GM12892 (cell line): Measurements from ENCODE around the gene EPB41L2.

Experiments used
- DNase-seq: peaks from one replicate; pipeline ENCODE4 v3.0.0; 2011; ENCODE audit not compliant: insufficient read length
- FAIRE-seq: peaks from 2 replicates; lab custom pipeline; 2011; peaks lifted over from hg19 to GRCh38; lab: Jason Lieb, UNC
- POLR2A ChIP-seq: IDR thresholded peaks from 2 replicates; pipeline ENCODE4 v1.6.1; 2011; ENCODE audit warnings: low read depth, low read length, control low read depth
- POLR2AphosphoS5 ChIP-seq: IDR thresholded peaks from 2 replicates; pipeline ENCODE4 v1.6.1; 2011; ENCODE audit warnings: low read depth, low read length, control low read depth
- TAF1 ChIP-seq: IDR thresholded peaks from 2 replicates; pipeline ENCODE4 v1.6.1; 2011; ENCODE audit warnings: low read depth, mild to moderate bottlenecking, control low read depth, low read length, borderline replicate concordance

Gene EPB41L2

DNA sequence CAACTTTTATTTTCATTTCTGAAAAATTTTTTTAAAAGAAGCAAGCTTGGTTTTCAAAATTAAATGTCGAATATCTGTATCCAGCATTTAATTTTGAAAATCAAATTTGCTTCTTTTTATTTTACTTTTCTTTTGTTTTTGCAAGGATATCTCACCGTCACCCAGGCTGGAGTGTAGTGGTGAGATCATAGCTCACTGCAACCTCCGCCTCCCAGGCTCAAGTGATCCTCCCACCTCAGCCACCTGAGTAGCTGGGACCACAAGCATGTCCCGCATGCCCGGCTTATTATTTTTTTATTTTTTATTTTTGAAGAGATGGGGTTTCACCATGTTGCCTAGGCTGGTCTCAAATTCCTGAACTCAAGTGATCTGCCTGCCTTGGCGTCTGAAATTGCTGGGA lies 17.0 kb upstream of the EPB41L2 start:
- no peak for DNase-seq
- no peak for FAIRE-seq
- TF ChIP-seq TAF1: no peak
- TF ChIP-seq POLR2AphosphoS5: no peak
- no peak for TF ChIP-seq POLR2A

DNA sequence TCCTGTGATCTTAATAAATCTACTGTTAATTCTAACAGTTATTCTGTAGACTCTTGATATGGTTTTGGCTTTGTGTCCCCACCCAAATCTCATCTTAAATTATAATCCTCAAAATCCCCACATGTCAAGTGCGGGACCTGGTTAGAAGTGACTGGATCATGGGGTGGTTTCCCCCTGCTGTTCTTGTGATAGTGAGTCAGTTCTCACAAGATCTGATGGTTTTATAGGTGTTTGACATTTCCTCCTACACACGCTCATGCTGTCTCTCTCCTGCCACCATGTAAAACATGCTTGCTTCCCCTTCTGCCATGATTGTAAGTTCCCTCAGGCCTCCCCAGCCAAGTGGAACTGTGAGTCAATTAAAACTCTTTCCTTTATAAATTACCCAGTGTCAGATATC lies 10.5 kb upstream of the EPB41L2 start:
- TF ChIP-seq POLR2A (no peak), POLR2AphosphoS5 (no peak), TAF1 (no peak)
- DNase-seq (no peak), FAIRE-seq (no peak)

DNA sequence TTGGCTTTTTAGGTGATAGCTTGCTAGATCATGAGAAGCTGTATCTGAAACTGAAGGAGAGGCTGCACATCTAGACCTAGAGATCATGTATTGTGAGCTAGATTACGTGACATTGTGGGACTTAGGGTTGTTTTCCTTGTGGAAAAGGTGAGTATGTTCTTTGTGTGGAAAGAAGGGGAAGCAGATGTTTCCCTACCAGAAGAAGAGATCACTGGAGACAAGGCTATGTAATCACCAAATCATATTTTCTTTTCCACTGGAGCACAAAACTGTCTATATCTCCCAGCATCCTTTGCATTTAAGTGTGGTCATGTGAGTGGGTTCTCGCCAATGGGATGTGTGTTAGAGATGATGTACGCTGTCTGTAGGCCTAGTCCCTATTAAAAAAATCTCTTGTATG lies 7.0 kb upstream of the EPB41L2 start:
- TF ChIP-seq POLR2A (no peak), POLR2AphosphoS5 (no peak), TAF1 (no peak)
- FAIRE-seq: no peak
- DNase-seq: no peak

DNA sequence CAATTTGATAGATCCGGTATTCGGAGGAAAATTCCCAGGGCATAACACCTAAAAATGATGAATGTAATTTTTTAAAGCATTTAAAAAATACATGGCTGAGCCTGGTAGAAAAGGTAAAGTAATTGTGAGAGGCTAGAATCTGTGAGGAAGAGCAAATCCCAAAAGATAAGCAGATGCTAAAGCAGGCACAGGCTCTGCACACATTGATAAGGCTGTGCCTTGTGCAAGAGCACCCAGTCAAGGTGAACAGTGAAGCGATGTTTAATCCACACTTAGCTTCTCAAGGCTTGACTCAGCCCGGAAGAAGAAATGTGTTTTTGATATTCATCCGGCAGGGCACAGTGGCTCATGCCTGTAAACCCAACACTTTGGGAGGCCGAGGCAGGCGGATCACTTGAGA lies 5.1 kb upstream of the EPB41L2 start:
- no peak for DNase-seq
- FAIRE-seq: no peak
- TF ChIP-seq POLR2A: no peak
- no peak for TF ChIP-seq POLR2AphosphoS5
- no peak for TF ChIP-seq TAF1

DNA sequence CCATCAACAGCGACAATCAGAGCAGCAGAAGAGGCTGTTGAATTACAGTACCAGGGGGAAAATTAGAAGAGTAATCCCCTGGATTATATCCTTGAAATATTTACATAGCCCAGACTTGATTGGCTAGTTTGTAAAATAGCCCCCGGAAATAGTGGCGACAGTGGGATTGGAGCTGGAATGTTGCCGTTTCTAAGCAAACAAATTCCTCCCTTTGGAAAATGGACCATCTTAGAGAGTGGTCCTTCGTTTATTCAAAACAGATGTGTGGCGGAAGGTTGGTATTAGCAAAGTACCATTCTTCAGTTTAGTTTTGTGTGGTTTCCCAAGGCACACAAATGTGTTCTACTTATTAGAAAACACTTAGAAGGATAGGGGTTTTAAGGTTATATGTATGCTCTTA lies 4.5 kb upstream of the EPB41L2 start:
- TF ChIP-seq POLR2A (no peak), POLR2AphosphoS5 (no peak), TAF1 (no peak)
- FAIRE-seq (no peak), DNase-seq (no peak)

DNA sequence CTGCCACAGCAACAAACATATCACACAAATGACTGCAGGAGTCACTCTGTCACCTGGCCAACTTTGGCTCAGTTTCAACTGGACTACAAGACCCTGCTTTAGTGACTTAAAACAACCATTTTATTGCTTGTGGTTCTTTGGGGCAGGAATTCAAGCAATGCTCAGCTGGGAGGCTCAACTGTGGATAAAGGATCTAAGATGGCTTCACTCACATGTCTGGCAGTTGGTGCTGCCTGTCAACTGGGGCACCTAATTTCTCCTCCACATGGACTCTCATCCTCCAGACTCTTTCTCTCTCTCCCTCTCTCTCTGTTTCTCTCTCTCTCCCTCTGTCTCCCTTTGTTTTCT lies 2.8 kb upstream of the EPB41L2 start:
- no peak for FAIRE-seq
- TF ChIP-seq TAF1: no peak
- no peak for TF ChIP-seq POLR2AphosphoS5
- TF ChIP-seq POLR2A: no peak
- DNase-seq: no peak

DNA sequence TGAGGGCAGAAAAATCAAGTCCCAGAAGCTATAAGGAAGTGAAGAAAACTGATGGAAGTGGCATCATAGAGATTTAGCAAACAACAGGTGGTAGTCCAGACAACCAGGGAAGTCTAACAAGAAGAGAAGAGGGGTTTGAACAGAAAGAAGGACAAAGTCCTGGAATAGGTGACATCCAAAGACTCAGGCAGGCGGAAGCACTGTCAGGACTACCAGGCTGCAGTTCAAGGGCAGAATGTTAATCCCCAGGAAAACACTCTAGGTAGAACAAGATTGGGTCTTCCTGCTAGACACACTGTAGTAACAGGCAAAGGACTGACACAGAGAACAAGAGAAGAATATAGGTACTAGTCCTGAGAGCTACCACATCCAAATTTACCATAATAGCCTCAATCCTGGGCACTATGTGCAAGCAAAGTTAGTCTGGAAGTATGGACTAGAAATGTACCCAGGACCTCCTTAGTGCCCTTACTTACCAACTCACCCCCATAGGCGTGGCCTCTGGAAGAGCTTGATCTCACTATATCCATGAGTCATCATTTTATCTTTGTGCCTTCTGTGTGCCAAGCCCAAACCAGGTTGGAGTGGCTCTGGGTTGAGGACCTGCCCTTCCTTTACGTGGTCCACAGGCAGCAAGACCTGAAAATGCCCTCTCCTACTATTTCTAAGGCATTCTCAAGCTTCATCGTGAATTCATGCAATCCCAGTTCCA lies 2.2 kb upstream of the EPB41L2 start:
- TF ChIP-seq POLR2AphosphoS5: no peak
- no peak for TF ChIP-seq POLR2A
- no peak for TF ChIP-seq TAF1
- FAIRE-seq (no peak), DNase-seq (no peak)

DNA sequence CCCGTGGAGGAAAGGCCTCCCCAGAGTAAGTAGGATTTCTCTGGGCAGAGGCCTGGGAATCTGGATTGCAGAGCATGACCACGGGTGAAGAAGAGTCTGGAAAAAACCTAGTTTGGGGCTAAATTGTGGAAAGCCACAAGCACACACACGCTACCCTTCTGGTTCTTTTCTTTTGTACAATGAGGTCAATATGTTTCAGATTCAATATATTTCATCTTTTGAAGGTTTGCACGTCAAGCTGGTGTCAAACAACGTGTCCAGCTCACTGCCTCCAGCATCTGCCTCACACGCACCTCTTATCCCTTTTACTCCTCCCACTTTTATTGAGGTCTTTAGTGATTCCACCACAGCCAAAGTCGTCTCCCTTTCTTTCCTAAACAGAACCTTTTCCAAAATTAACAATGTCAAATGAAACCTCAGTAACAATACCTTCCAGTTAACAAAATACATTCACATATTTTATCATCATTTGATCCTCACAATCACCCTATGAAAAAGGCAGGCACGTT lies 773 bp upstream of the EPB41L2 start:
- peak; percentile 58 for FAIRE-seq
- no peak for TF ChIP-seq POLR2AphosphoS5
- no peak for TF ChIP-seq TAF1
- no peak for TF ChIP-seq POLR2A
- DNase-seq: no peak

DNA sequence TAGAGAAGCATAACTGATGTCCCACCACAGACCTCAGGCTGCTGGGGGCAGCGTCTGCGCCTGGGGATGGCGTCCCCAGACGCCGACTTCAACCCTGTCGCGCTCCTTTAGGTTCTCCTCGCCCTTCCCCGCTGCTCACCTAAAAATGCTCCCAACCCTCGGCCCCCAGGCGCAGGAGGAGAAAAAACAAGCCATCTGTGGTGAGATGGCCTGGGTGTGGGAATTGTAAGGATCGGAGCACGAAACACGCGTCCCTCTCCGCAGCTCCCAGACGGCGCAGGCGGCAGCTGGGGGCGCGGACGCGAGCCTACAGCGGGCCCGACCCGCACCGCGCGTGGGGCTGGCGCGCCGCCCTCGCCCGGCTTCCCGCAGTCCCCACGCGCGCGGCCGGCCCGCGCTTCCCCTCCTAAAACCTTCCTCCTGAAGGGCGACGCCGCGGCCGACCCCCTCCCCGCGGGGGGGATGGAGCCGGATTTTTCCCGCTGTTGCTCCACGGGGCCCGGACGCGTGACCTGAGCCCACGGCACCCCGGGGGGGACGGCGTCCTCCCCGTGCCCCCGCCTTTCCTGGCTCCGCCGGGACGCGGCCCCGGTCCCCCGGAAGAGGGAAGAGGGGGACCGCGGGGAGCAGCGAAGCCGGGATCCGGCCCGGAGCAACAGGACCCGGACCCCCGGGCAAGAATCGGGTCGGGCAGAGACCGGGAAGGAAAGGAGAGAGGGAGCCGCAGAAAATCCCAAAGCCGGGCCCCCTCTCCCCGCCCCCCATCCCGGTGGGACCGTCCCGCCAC lies 611 bp downstream of the EPB41L2 start:
- no peak for TF ChIP-seq TAF1
- TF ChIP-seq POLR2A: no peak
- TF ChIP-seq POLR2AphosphoS5: no peak
- FAIRE-seq (no peak), DNase-seq (no peak)

DNA sequence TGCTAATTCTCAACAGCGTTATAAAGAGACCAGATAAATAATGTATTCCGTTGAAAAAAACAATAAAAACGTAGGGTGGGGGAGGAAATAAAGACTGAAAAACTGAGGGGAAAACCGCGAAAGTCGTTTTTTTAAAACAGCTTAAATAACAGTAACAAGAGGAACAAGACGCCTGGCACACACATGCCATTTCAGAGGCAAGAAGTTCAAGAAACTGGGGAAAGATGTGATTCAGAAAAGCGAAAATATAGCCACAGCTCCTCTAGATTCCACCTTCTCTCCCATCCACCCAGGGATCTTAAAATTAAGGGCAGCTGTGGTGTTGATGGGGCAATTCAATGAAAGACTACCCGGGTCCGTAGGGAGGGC lies 1.3 kb downstream of the EPB41L2 start:
- no peak for TF ChIP-seq POLR2AphosphoS5
- no peak for TF ChIP-seq TAF1
- TF ChIP-seq POLR2A: no peak
- peak; percentile 44 for FAIRE-seq
- no peak for DNase-seq

DNA sequence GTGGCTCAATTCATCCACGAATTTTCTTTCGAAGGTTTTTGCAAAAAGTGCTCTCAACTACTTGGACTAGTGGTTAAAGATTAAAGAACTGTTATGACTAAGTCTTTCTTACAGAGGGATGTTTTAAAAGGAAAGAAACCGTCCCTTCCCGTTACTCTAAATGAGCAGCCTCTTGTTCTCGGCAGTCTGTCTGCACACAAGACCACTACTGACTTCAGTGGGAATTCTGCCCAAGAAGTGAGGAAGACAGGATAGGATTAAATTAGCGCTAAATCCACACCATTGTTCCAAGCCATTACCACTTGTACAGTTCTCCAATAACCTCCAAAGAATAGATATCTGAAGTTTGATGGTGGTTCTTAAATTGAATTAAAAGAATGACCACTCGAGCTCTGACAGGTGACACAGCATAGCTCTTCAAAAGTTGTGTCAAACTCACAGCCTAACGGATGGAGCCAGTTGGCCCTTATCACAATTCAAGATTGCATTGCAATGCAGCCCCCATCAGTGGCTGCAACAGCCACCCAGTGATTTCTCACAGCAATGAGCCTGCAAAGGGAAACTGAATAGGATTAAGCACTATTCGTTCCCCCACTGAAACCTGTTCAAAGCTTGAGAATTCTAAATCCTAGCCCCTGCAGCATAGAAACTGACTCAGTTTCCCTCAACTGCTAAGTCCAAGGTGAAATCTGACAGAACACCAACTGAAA lies 1.8 kb downstream of the EPB41L2 start:
- TF ChIP-seq TAF1 (no peak), POLR2A (no peak), POLR2AphosphoS5 (no peak)
- FAIRE-seq (no peak), DNase-seq (no peak)

DNA sequence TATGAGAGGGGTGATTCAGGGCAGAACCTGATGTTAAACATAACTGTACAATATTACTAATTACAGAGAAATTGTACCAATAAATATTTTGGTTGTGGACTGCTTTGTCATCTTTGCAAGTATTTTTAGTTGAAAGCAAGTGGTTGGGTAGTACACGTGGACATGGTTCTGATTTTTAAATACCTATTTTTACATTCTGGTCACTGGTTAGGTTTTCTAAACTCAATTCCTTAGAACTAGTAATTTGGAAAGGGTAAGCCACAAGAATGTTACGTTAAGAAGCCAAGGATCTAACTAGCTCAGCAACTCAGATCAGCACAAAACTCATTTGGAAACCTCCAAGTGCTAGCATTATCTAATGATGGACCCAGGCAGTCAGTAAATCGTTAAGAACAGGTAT lies 2.7 kb downstream of the EPB41L2 start:
- no peak for FAIRE-seq
- DNase-seq: no peak

More for the DNA sequence above, 2.7 kb downstream of the EPB41L2 start:
- no peak for TF ChIP-seq TAF1
